Stromal cell of bone marrow (primary cell): Measurements from ENCODE around the gene TANC1.

ENCODE experiments used
- DNase-seq: peaks from one replicate; pipeline ENCODE4 v3.0.0-alpha.2; 2012; ENCODE audit warnings: low read depth

The TANC1 gene

GRCh38 chr2:159267921-159268320, 299.5 kb downstream of the TANC1 start:
- DNase-seq: no peak

GRCh38 chr2:159270744-159271379, 302.4 kb downstream of the TANC1 start:
- DNase-seq: no peak

DNA sequence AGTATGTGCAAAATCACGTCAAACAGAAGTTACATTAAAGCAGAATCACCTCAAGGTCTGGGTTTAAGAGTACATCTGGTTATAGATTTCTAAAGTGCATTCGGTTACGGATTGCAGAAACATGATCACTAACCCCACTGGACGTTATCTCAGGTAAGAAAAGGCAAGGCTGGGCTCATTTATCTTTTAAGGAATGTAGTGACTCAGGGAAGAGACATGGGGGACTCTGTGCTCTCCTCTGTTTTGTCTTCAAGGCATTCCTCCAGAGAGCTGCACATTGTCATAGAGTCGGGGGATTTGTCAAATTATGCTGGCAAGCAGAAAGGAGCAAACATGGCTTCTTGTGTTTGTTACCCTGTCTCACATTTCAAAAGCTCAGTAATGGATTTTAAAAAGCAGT, 303.7 kb downstream of the TANC1 start:
- no peak for DNase-seq

- no peak for DNase-seq
Measured at GRCh38 chr2:159275111-159275510, 306.7 kb downstream of the TANC1 start.

- DNase-seq: no peak
Measured at GRCh38 chr2:159279700-159280099, 311.3 kb downstream of the TANC1 start.

DNA sequence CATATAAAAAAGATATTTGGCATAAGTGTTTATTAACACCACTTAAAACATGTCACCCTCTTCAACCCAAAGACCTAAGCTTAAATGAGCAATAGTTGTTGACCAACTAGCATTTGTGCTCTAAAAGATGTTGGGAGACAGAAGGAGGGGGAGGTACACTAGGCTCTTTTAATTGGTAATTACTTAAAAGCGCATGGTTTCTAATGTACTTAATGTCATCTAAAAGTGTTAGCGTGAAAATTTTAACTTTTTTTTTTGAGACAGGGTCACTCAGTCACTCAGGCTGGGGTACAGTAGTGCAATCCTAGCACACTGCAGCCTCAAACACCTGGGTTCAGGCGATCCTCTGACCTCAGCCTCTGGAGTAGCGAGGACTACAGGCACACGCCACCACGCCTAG, 312.6 kb downstream of the TANC1 start:
- DNase-seq: no peak
